AG09319 (cell line): ENCODE measurements around the gene OLFM2.
A peak's percentile ranks its signal among the peaks of the same experiment; 100 is the strongest.
"Not testable (repeated sequence)": the region's sequence is repeated elsewhere in the genome, so short reads cannot be mapped to it uniquely, and the experiment has no call there.

ENCODE experiments used
- DNase-seq: peaks from one replicate; pipeline ENCODE4 v3.0.0-alpha.2; 2010; ENCODE audit warnings: low read depth; ENCODE audit errors: extremely low read depth
- CTCF ChIP-seq: IDR thresholded peaks from 2 replicates; pipeline ENCODE4 v1.5.1; 2011; ENCODE audit warnings: low read depth, mild to moderate bottlenecking, inconsistent platforms, low read length, moderate library complexity

Gene OLFM2

GRCh38 chr19:9849791-9850190 lies 86.5 kb downstream of the OLFM2 start:
- DNase-seq = no peak
- no peak for TF ChIP-seq CTCF

- TF ChIP-seq CTCF = no peak
- DNase-seq = no peak
Measured at GRCh38 chr19:9848762-9849161, 87.6 kb downstream of the OLFM2 start.

- TF ChIP-seq CTCF = peak; percentile 24; the same call in 1 of the 2 replicates
- no peak for DNase-seq
Measured at GRCh38 chr19:9848060-9848459, 88.3 kb downstream of the OLFM2 start.

GRCh38 chr19:9847087-9847671 lies 89.1 kb downstream of the OLFM2 start:
- peak; percentile 81 for DNase-seq

GRCh38 chr19:9843626-9844273 lies 92.6 kb downstream of the OLFM2 start:
- DNase-seq = not testable (repeated sequence)

More at GRCh38 chr19:9847087-9847671, 89.1 kb downstream of the OLFM2 start:
- peak; percentile 85 for TF ChIP-seq CTCF

GRCh38 chr19:9842834-9843625 lies 93.3 kb downstream of the OLFM2 start:
- no peak for TF ChIP-seq CTCF
- no peak for DNase-seq

GRCh38 chr19:9839415-9839814 lies 96.9 kb downstream of the OLFM2 start:
- peak; percentile 38 for DNase-seq
- TF ChIP-seq CTCF = no peak
